Measurements from ENCODE around the gene IQCH. TPM values are rescaled to one million over a fixed set of nuclear protein-coding genes. Genes with fewer than 3 reads are reported as not detected.

Gene IQCH
- polyA plus RNA-seq, 1 donor (not counting 4 experiments of a cell fraction or from before 2014, with no cell fraction given): 2.6 TPM

GRCh38 chr15:67420137-67420536 is 165.6 kb downstream of the IQCH start:
- Histone ChIP-seq H3K79me2 (ENCODE audit: control insufficient read depth, insufficient read depth, low read length) (no peaks in the 10 kb centered on the region), H3K27ac (ENCODE audit: control insufficient read depth, insufficient read depth, low read length) (no peak overlapping the region), H3K4me3 (ENCODE audit: control insufficient read depth in 2 of 3, extremely low read depth in 1 of 3, insufficient read depth in 2 of 3, low read depth in 1 of 3, low read length in 3 of 3) (no peak overlapping the region), H3K36me3 (ENCODE audit: control insufficient read depth in 2 of 2, extremely low read depth in 1 of 2, insufficient read depth in 2 of 2, low read length in 2 of 2) (no peaks in the 10 kb centered on the region), H4K20me1 (ENCODE audit: control insufficient read depth, extremely low read depth, insufficient read depth, low read length) (no peaks in the 10 kb centered on the region), H3K9me1 (ENCODE audit: control insufficient read depth, extremely low read depth, insufficient read depth, low read length) (no peaks in the 10 kb centered on the region), H3K9me3 (ENCODE audit: control insufficient read depth, low read depth, low read length) (no peaks in the 10 kb centered on the region), H2AFZ (ENCODE audit: control insufficient read depth, low read length) (no peak overlapping the region), H3K4me2 (ENCODE audit: control insufficient read depth, extremely low read depth, insufficient read depth, low read depth, low read length) (no peak overlapping the region), H3K27me3 (ENCODE audit: control insufficient read depth, extremely low read depth, insufficient read depth, low read length) (no peaks in the 10 kb centered on the region), H3K4me1 (ENCODE audit: control insufficient read depth, extremely low read depth, insufficient read depth, low read length) (no peaks in the 10 kb centered on the region), H3K9ac (ENCODE audit: control insufficient read depth, extremely low read depth, insufficient read depth, low read length) (no peak overlapping the region)
- no peak for FAIRE-seq
- dilution Hi-C loops (cut with MboI; ENCODE audit: extremely low pct_ligation_motif_present, low sequenced_read_pairs): no loop called here
- TF ChIP-seq CTCF (optimal IDR thresholded peaks at IDR 0.05 in 1 of 3, IDR thresholded peaks at IDR 0.05 in 1 of 3, conservative IDR thresholded peaks at IDR 0.05 in 1 of 3; ENCODE audit: extremely low read depth in 1 of 3, insufficient read depth in 2 of 3, low read length in 3 of 3) (no peak), EZH2 (IDR thresholded peaks at IDR 0.05; ENCODE audit: low read length) (no peak)
- no peak for DNase-seq (ENCODE audit: low read depth, low spot score)

GRCh38 chr15:67421105-67421504 is 166.5 kb downstream of the IQCH start:
- H3K4me2 ChIP-seq (ENCODE audit: control insufficient read depth, extremely low read depth, insufficient read depth, low read depth, low read length): no peak overlapping the region
- H3K4me3 ChIP-seq (ENCODE audit: control insufficient read depth in 2 of 3, extremely low read depth in 1 of 3, insufficient read depth in 2 of 3, low read depth in 1 of 3, low read length in 3 of 3): no peak overlapping the region
- no peak for TF ChIP-seq EZH2 (IDR thresholded peaks at IDR 0.05; ENCODE audit: low read length)
- no peak for TF ChIP-seq CTCF (optimal IDR thresholded peaks at IDR 0.05 in 1 of 3, IDR thresholded peaks at IDR 0.05 in 1 of 3, conservative IDR thresholded peaks at IDR 0.05 in 1 of 3; ENCODE audit: extremely low read depth in 1 of 3, insufficient read depth in 2 of 3, low read length in 3 of 3)
- H3K4me1 ChIP-seq (ENCODE audit: control insufficient read depth, extremely low read depth, insufficient read depth, low read length): no peaks in the 10 kb centered on the region
- H3K27me3 ChIP-seq (ENCODE audit: control insufficient read depth, extremely low read depth, insufficient read depth, low read length): no peaks in the 10 kb centered on the region
- H3K9me1 ChIP-seq (ENCODE audit: control insufficient read depth, extremely low read depth, insufficient read depth, low read length): no peaks in the 10 kb centered on the region
- no peak for DNase-seq (ENCODE audit: low read depth, low spot score)
- no peaks in the 10 kb centered on the region for H3K79me2 ChIP-seq (ENCODE audit: control insufficient read depth, insufficient read depth, low read length)
- no peaks in the 10 kb centered on the region for H4K20me1 ChIP-seq (ENCODE audit: control insufficient read depth, extremely low read depth, insufficient read depth, low read length)
- dilution Hi-C loops (cut with MboI; ENCODE audit: extremely low pct_ligation_motif_present, low sequenced_read_pairs): no loop called here
- no peaks in the 10 kb centered on the region for H3K36me3 ChIP-seq (ENCODE audit: control insufficient read depth in 2 of 2, extremely low read depth in 1 of 2, insufficient read depth in 2 of 2, low read length in 2 of 2)
- H3K27ac ChIP-seq (ENCODE audit: control insufficient read depth, insufficient read depth, low read length): no peak overlapping the region
- no peak overlapping the region for H3K9ac ChIP-seq (ENCODE audit: control insufficient read depth, extremely low read depth, insufficient read depth, low read length)
- H3K9me3 ChIP-seq (ENCODE audit: control insufficient read depth, low read depth, low read length): no peaks in the 10 kb centered on the region
- FAIRE-seq: no peak
- H2AFZ ChIP-seq (ENCODE audit: control insufficient read depth, low read length): no peak overlapping the region
